Neutrophil (primary cell): ENCODE results near the gene FRY.
A peak's percentile ranks its signal among the peaks of the same experiment; 100 is the strongest.

Source experiments
- H3K27ac ChIP-seq: fragments of 200-600 bp; sonication (generic); 2 replicates; pipeline ENCODE4 v1.5.1; 2016; ENCODE audit warnings: mild to moderate bottlenecking, moderate library complexity
- H3K27me3 ChIP-seq: fragments of 200-600 bp; sonication (generic); 2 replicates; pipeline ENCODE4 v1.6.0; 2016; ENCODE audit warnings: mild to moderate bottlenecking
- H3K36me3 ChIP-seq: fragments of 200-600 bp; sonication (generic); 2 replicates; pipeline ENCODE4 v1.5.1; 2017
- H3K4me1 ChIP-seq, 2 experiments: fragments of 200-600 bp in 1 of 2; sonication (generic) in 1 of 2; 1 replicate in 1 of 2; 2 replicates in 1 of 2; pipeline versions ENCODE4 v1.5.1 to v1.6.1; 2013 to 2016; ENCODE audit warnings: low read depth in 1 of 2, low read length in 1 of 2, mild to moderate bottlenecking in 1 of 2, moderate library complexity in 1 of 2; ENCODE audit not compliant: control insufficient read depth in 1 of 2, insufficient read depth in 1 of 2
- H3K4me3 ChIP-seq, 2 experiments: fragments of 200-600 bp in 1 of 2; sonication (generic) in 1 of 2; 1 replicate in 1 of 2; 2 replicates in 1 of 2; pipeline ENCODE4 v1.5.1; 2013 to 2016; ENCODE audit warnings: low read depth in 1 of 2, low read length in 1 of 2, mild to moderate bottlenecking in 1 of 2, moderate library complexity in 1 of 2
- H3K9me3 ChIP-seq: fragments of 200-600 bp; sonication (generic); 2 replicates; pipeline ENCODE4 v1.5.1; 2016
- TF ChIP-seq, protein P1 (sequence below): fragments of 200-600 bp; sonication (generic); IDR thresholded peaks from 2 replicates; pipeline ENCODE4 v1.5.1; 2016; ENCODE audit warnings: antibody characterized with exemption

The FRY gene

DNA sequence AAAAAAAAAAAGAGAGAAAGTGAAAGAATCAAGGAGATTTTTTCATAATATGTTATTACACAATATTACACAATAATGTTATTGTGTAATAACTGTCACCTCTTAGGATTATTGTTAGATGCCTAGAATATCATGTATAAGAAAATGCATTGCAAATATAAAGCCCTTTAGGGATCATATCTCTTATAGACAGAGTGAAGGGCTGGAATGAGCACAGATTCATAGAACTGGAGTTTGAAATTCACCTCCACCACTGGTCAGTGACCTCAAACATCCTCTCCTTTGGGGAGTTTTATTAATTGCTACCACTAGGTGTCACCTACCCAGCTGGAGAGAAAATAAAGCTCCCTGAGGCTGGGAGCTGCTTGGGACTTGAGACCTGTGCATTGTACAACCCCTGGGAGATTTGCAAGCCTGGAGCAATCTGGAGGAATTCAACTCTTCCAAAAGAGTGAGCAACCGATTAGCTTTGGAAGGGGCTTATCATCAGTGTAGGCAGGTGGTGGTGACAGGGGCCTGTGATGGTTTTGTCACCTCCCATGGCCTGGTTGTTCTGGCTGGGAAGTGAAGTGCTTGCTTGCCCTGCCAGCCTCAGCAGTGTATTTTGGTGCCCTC is 30.3 kb upstream of the FRY start:
- Histone ChIP-seq H3K27me3 (no peaks in the 10 kb centered on the region), H3K4me1 (peaks cover 10% of the 10 kb centered on the region in 2 experiments), H3K9me3 (no peaks in the 10 kb centered on the region), H3K36me3 (no peaks in the 10 kb centered on the region), H3K27ac (peak overlapping the region; percentile 74), H3K4me3 (peak overlapping the region; percentile 34 to 42)
- TF ChIP-seq, protein P1, sequence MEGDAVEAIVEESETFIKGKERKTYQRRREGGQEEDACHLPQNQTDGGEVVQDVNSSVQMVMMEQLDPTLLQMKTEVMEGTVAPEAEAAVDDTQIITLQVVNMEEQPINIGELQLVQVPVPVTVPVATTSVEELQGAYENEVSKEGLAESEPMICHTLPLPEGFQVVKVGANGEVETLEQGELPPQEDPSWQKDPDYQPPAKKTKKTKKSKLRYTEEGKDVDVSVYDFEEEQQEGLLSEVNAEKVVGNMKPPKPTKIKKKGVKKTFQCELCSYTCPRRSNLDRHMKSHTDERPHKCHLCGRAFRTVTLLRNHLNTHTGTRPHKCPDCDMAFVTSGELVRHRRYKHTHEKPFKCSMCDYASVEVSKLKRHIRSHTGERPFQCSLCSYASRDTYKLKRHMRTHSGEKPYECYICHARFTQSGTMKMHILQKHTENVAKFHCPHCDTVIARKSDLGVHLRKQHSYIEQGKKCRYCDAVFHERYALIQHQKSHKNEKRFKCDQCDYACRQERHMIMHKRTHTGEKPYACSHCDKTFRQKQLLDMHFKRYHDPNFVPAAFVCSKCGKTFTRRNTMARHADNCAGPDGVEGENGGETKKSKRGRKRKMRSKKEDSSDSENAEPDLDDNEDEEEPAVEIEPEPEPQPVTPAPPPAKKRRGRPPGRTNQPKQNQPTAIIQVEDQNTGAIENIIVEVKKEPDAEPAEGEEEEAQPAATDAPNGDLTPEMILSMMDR = peak; percentile 66

- H3K27me3 ChIP-seq = no peaks in the 10 kb centered on the region
- peak overlapping the region; percentile 74 for H3K27ac ChIP-seq
- H3K36me3 ChIP-seq = no peaks in the 10 kb centered on the region
- H3K9me3 ChIP-seq = no peaks in the 10 kb centered on the region
- TF ChIP-seq, protein P1 = no peak
- no peak overlapping the region for H3K4me3 ChIP-seq
- H3K4me1 ChIP-seq = peaks cover 10% of the 10 kb centered on the region in 2 experiments
Measured at GRCh38 chr13:32001769-32002168, 29.8 kb upstream of the FRY start.

DNA sequence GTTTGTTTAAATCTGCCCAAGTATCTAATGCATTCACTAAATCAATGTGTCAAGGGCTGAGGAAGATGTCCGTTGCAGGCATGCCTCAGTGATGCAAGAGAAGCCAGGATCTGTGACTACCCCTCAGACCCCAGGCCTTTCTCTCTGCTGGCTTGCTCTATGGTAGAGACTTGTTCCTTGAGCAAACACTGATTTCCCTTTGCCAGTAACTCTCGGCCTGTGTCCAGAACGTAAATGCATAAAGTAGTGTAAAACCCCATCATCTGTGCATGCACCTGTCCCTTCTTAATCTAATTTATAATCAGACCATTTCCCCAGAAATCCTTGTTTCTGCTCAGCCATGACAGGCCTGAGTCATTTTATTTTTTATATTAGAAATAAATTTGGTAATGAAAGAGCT is 28.7 kb upstream of the FRY start:
- no peaks in the 10 kb centered on the region for H3K36me3 ChIP-seq
- no peak overlapping the region for H3K4me3 ChIP-seq
- peaks cover 10% of the 10 kb centered on the region in 2 experiments for H3K4me1 ChIP-seq
- no peaks in the 10 kb centered on the region for H3K9me3 ChIP-seq
- no peaks in the 10 kb centered on the region for H3K27me3 ChIP-seq
- H3K27ac ChIP-seq = no peak overlapping the region
- TF ChIP-seq, protein P1 = no peak

DNA sequence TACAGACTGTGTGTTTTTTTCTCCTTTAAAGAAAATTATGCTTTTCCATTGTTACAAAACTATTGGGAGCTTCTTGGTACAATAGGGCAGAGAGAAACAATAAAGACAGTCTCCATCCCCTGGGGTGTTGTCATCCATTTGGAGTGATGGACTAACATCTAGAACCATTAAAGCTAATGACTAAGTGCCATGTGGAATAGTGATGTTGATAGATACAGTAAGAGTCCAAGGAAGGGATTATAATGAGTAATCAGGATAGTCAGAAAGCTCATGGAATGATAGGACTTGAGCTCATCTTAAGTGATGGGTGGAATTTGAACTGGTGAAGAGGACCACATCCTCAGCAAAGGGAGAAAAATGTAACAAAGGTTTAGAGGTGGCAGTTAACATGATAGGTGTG is 24.1 kb upstream of the FRY start:
- H3K27me3 ChIP-seq = no peaks in the 10 kb centered on the region
- TF ChIP-seq, protein P1 = no peak
- H3K4me3 ChIP-seq = no peak overlapping the region
- H3K4me1 ChIP-seq = no peaks in the 10 kb centered on the region
- H3K9me3 ChIP-seq = no peaks in the 10 kb centered on the region
- H3K36me3 ChIP-seq = no peaks in the 10 kb centered on the region
- H3K27ac ChIP-seq = no peak overlapping the region

GRCh38 chr13:32008518-32009175 is 22.9 kb upstream of the FRY start:
- TF ChIP-seq, protein P1 = no peak
- Histone ChIP-seq H3K27ac (no peak overlapping the region), H3K4me3 (no peak overlapping the region), H3K9me3 (no peaks in the 10 kb centered on the region), H3K27me3 (no peaks in the 10 kb centered on the region), H3K36me3 (no peaks in the 10 kb centered on the region), H3K4me1 (no peaks in the 10 kb centered on the region)
